GM18873 (cell line): Measurements from ENCODE around the gene CYP27C1.
"Not testable (repeated sequence)": the region's sequence is repeated elsewhere in the genome, so short reads cannot be mapped to it uniquely, and the experiment has no call there.

Experiments
- ATAC-seq: cut with Tn5 transposase; IDR thresholded peaks from one replicate; pipeline ENCODE4 v1.9.1; 2021; ENCODE audit warnings: mild to moderate bottlenecking, moderate library complexity, moderate number of reproducible peaks; ENCODE audit not compliant: unreplicated experiment, low FRiP score

CYP27C1 gene

GRCh38 chr2:127175041-127175721, 44.9 kb downstream of the CYP27C1 start:
- no peak for ATAC-seq

- no peak for ATAC-seq
These were observed 45.5 kb downstream of the CYP27C1 start for GRCh38 chr2:127174640-127175039.

- ATAC-seq = no peak
These were observed 46.0 kb downstream of the CYP27C1 start for GRCh38 chr2:127174136-127174535.

- ATAC-seq = no peak
These were observed 47.0 kb downstream of the CYP27C1 start for GRCh38 chr2:127173057-127173456.

GRCh38 chr2:127172306-127172705, 47.8 kb downstream of the CYP27C1 start:
- ATAC-seq = no peak

GRCh38 chr2:127170452-127171197, 49.5 kb downstream of the CYP27C1 start:
- no peak for ATAC-seq

- ATAC-seq = no peak
These were observed 50.1 kb downstream of the CYP27C1 start for GRCh38 chr2:127170021-127170420.

GRCh38 chr2:127169066-127169660, 50.9 kb downstream of the CYP27C1 start:
- no peak for ATAC-seq

GRCh38 chr2:127166231-127166860, 53.8 kb downstream of the CYP27C1 start:
- ATAC-seq = no peak

GRCh38 chr2:127165539-127165935, 54.6 kb downstream of the CYP27C1 start:
- ATAC-seq = no peak

- ATAC-seq = no peak
These were observed 55.1 kb downstream of the CYP27C1 start for GRCh38 chr2:127164761-127165538.

GRCh38 chr2:127163921-127164320, 56.2 kb downstream of the CYP27C1 start:
- ATAC-seq = no peak

GRCh38 chr2:127163090-127163406, 57.1 kb downstream of the CYP27C1 start:
- not testable (repeated sequence) for ATAC-seq

- no peak for ATAC-seq
These were observed 57.6 kb downstream of the CYP27C1 start for GRCh38 chr2:127162261-127163089.

- ATAC-seq = no peak
These were observed 58.6 kb downstream of the CYP27C1 start for GRCh38 chr2:127161176-127162136.

- ATAC-seq = no peak
These were observed 59.4 kb downstream of the CYP27C1 start for GRCh38 chr2:127160676-127161075.

GRCh38 chr2:127159543-127159942, 60.6 kb downstream of the CYP27C1 start:
- ATAC-seq = no peak

GRCh38 chr2:127158614-127159290, 61.3 kb downstream of the CYP27C1 start:
- no peak for ATAC-seq
